NCI-H187 treated with DMSO at 0.1 percent for 48 hours (cell line): ENCODE results near the gene NDC1.
"Not testable (repeated sequence)": the region's sequence is repeated elsewhere in the genome, so short reads cannot be mapped to it uniquely, and the experiment has no call there.

Experiments
- DNase-seq: peaks from one replicate; lab custom pipeline; 2025; lab: John Stamatoyannopoulos, UW

The NDC1 gene

GRCh38 chr1:53825306-53825705, 12.8 kb downstream of the NDC1 start:
- DNase-seq: no peak

GRCh38 chr1:53822931-53823330, 15.2 kb downstream of the NDC1 start:
- no peak for DNase-seq

GRCh38 chr1:53821380-53821779, 16.7 kb downstream of the NDC1 start:
- no peak for DNase-seq

GRCh38 chr1:53819387-53819786, 18.7 kb downstream of the NDC1 start:
- no peak for DNase-seq

- DNase-seq: not testable (repeated sequence)
Measured at GRCh38 chr1:53816584-53816983, 21.5 kb downstream of the NDC1 start.

- DNase-seq: not testable (repeated sequence)
Measured at GRCh38 chr1:53815484-53815883, 22.6 kb downstream of the NDC1 start.

- no peak for DNase-seq
Measured at GRCh38 chr1:53811414-53811851, 26.7 kb downstream of the NDC1 start.

- no peak for DNase-seq
Measured at GRCh38 chr1:53810497-53810896, 27.6 kb downstream of the NDC1 start.

- no peak for DNase-seq
Measured at GRCh38 chr1:53810007-53810406, 28.1 kb downstream of the NDC1 start.

GRCh38 chr1:53807916-53808315, 30.2 kb downstream of the NDC1 start:
- no peak for DNase-seq

- no peak for DNase-seq
Measured at GRCh38 chr1:53804791-53805505, 33.1 kb downstream of the NDC1 start.

- DNase-seq: no peak
Measured at GRCh38 chr1:53804181-53804580, 33.9 kb downstream of the NDC1 start.

GRCh38 chr1:53800621-53801020, 37.5 kb downstream of the NDC1 start:
- DNase-seq: no peak

- DNase-seq: no peak
Measured at GRCh38 chr1:53799141-53799540, 39.0 kb downstream of the NDC1 start.

GRCh38 chr1:53792806-53793205, 45.3 kb downstream of the NDC1 start:
- DNase-seq: no peak

GRCh38 chr1:53787655-53788054, 50.4 kb downstream of the NDC1 start:
- no peak for DNase-seq

- no peak for DNase-seq
Measured at GRCh38 chr1:53783056-53783455, 55.0 kb downstream of the NDC1 start.

- no peak for DNase-seq
Measured at GRCh38 chr1:53781654-53782053, 56.4 kb downstream of the NDC1 start.

- no peak for DNase-seq
Measured at GRCh38 chr1:53777272-53777671, 60.8 kb downstream of the NDC1 start.

GRCh38 chr1:53771648-53772047, 66.4 kb downstream of the NDC1 start:
- no peak for DNase-seq

- DNase-seq: no peak
Measured at GRCh38 chr1:53769780-53770179, 68.3 kb downstream of the NDC1 start.

GRCh38 chr1:53769184-53769583, 68.9 kb downstream of the NDC1 start:
- no peak for DNase-seq

GRCh38 chr1:53766831-53767405, 71.2 kb downstream of the NDC1 start:
- no peak for DNase-seq

- DNase-seq: no peak
Measured at GRCh38 chr1:53766194-53766742, 71.8 kb downstream of the NDC1 start.
